ENCODE measurements around the gene COA8. TPM values are rescaled to one million over a fixed set of nuclear protein-coding genes. Genes with fewer than 3 reads are reported as not detected.
A peak's percentile ranks its signal among the peaks of the same experiment; 100 is the strongest.

COA8 gene
- total and polyA plus RNA-seq, 2 donors (not counting 1 experiment from before 2014, with no cell fraction given) = 25.5 to 26.4 TPM

DNA sequence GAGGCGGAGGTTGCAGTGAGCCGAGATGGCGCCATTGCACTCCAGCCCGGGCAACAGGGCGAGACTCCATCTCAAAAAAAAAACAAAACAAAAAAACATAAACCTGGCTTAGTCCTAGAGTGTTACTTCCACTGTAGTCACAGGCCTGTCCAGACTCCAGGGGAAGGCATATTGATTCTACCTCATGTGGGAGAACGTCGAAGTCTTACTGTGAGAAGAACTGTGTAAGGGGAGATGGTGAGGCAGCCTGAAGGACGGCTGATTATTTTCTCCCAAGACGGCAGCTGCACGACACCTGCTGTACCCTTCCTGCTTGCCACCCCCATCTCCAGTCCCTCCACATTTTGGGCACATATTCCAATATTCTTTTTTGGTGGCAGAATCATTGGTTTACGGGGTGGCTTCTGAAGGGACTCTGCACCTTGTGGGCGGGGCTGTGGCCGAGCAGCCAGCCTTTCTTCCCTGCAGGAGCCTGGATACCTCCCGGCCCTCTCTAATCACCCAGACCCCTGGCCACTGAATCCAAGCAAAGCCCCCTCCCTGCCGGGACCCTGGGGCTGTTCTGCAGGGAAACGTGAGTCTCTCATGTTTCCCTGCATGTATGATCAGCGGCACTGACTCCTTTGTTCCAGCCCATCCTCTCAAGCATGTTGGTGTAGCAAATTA is 54.0 kb downstream of the COA8 start:
- H3K36me3 ChIP-seq (ENCODE audit: control insufficient read depth, insufficient read depth, low read length) = no peaks in the 10 kb centered on the region
- no peaks in the 10 kb centered on the region for H3K79me2 ChIP-seq (ENCODE audit: control insufficient read depth, insufficient read depth, low read length)
- no peak overlapping the region for H3K4me3 ChIP-seq (replicated peaks in 1 of 4; ENCODE audit: control extremely low read depth in 1 of 4, insufficient read depth in 1 of 4, low read depth in 3 of 4, low read length in 4 of 4)
- TF ChIP-seq EZH2 (IDR thresholded peaks at IDR 0.05; ENCODE audit: low read length, missing control alignments) = no peak
- TF ChIP-seq, protein P1, sequence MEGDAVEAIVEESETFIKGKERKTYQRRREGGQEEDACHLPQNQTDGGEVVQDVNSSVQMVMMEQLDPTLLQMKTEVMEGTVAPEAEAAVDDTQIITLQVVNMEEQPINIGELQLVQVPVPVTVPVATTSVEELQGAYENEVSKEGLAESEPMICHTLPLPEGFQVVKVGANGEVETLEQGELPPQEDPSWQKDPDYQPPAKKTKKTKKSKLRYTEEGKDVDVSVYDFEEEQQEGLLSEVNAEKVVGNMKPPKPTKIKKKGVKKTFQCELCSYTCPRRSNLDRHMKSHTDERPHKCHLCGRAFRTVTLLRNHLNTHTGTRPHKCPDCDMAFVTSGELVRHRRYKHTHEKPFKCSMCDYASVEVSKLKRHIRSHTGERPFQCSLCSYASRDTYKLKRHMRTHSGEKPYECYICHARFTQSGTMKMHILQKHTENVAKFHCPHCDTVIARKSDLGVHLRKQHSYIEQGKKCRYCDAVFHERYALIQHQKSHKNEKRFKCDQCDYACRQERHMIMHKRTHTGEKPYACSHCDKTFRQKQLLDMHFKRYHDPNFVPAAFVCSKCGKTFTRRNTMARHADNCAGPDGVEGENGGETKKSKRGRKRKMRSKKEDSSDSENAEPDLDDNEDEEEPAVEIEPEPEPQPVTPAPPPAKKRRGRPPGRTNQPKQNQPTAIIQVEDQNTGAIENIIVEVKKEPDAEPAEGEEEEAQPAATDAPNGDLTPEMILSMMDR (conservative IDR thresholded peaks at IDR 0.05 in 1 of 2, IDR thresholded peaks at IDR 0.05 in 1 of 2; ENCODE audit: low read depth in 1 of 2, low read length in 2 of 2) = no peak
- no peaks in the 10 kb centered on the region for H3K9me3 ChIP-seq (ENCODE audit: control insufficient read depth, insufficient read depth, low read depth, low read length)
- no peaks in the 10 kb centered on the region for H4K20me1 ChIP-seq (ENCODE audit: control insufficient read depth, extremely low read depth, insufficient read depth, low read length)
- no peak overlapping the region for H3K9ac ChIP-seq (ENCODE audit: insufficient read depth, low read length)
- no peak overlapping the region for H3K4me2 ChIP-seq (ENCODE audit: extremely low read depth, insufficient read depth, low read length)
- DNase-seq (ENCODE audit: low read depth in 2 of 2) = no peak
- no peak overlapping the region for H3K27ac ChIP-seq (ENCODE audit: insufficient read depth, low read length)
- H3K4me1 ChIP-seq (ENCODE audit: control insufficient read depth, extremely low read depth, insufficient read depth, low read length) = no peaks in the 10 kb centered on the region
- no peak overlapping the region for H2AFZ ChIP-seq (ENCODE audit: low read length)
- no peaks in the 10 kb centered on the region for H3K27me3 ChIP-seq (ENCODE audit: control insufficient read depth, insufficient read depth, low read length)

DNA sequence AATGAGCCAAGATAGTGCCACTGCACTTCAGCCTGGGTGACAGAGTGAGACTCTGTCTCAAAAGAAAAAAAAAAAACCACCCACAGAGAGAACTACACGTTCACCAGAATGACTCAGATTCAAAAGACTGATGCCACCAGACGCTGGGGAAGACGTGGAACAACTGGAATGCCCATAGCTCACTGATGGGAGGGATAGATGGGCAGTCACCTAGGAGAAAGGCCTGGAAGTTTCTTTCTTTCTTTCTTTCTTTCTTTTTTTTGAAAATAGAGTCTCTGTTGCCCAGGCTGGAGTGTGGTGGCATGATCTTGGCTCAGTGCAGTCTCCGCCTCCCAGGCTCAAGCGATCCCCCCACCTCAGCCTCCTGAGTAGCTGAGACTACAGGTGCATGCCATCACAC is 56.3 kb downstream of the COA8 start:
- Histone ChIP-seq H3K27ac (ENCODE audit: insufficient read depth, low read length) (no peak overlapping the region), H3K9ac (ENCODE audit: insufficient read depth, low read length) (no peak overlapping the region), H3K36me3 (ENCODE audit: control insufficient read depth, insufficient read depth, low read length) (no peaks in the 10 kb centered on the region), H3K27me3 (ENCODE audit: control insufficient read depth, insufficient read depth, low read length) (no peaks in the 10 kb centered on the region), H3K4me2 (ENCODE audit: extremely low read depth, insufficient read depth, low read length) (no peak overlapping the region), H3K9me3 (ENCODE audit: control insufficient read depth, insufficient read depth, low read depth, low read length) (no peaks in the 10 kb centered on the region), H3K4me3 (replicated peaks in 1 of 4; ENCODE audit: control extremely low read depth in 1 of 4, insufficient read depth in 1 of 4, low read depth in 3 of 4, low read length in 4 of 4) (no peak overlapping the region), H3K4me1 (ENCODE audit: control insufficient read depth, extremely low read depth, insufficient read depth, low read length) (peaks cover 3% of the 10 kb centered on the region), H4K20me1 (ENCODE audit: control insufficient read depth, extremely low read depth, insufficient read depth, low read length) (no peaks in the 10 kb centered on the region), H2AFZ (ENCODE audit: low read length) (no peak overlapping the region), H3K79me2 (ENCODE audit: control insufficient read depth, insufficient read depth, low read length) (no peaks in the 10 kb centered on the region)
- no peak for TF ChIP-seq EZH2 (IDR thresholded peaks at IDR 0.05; ENCODE audit: low read length, missing control alignments)
- TF ChIP-seq, protein P1 (conservative IDR thresholded peaks at IDR 0.05 in 1 of 2, IDR thresholded peaks at IDR 0.05 in 1 of 2; ENCODE audit: low read depth in 1 of 2, low read length in 2 of 2) = no peak
- DNase-seq (ENCODE audit: low read depth in 2 of 2) = peak in 1 of 2 donors; percentile 55

DNA sequence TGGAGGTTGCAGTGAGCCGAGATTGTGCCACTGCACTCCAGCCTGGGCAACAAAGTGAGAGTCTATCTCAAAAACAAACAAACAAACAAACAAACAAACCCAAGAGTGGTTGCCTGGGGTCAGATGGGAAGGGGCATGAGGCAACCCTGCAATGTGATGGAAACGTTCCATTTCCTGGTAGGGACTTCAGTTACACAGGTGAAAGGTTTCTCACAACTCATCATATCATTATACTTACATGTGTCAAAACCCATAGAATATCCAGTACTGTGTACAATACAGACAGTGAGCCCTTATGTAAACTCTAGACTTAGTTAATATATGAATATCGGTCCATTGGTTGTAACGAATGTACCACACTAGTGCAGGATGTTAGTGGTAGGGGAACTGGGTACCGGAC is 59.1 kb downstream of the COA8 start:
- no peak overlapping the region for H3K4me3 ChIP-seq (replicated peaks in 1 of 4; ENCODE audit: control extremely low read depth in 1 of 4, insufficient read depth in 1 of 4, low read depth in 3 of 4, low read length in 4 of 4)
- H3K36me3 ChIP-seq (ENCODE audit: control insufficient read depth, insufficient read depth, low read length) = no peaks in the 10 kb centered on the region
- no peaks in the 10 kb centered on the region for H4K20me1 ChIP-seq (ENCODE audit: control insufficient read depth, extremely low read depth, insufficient read depth, low read length)
- TF ChIP-seq EZH2 (IDR thresholded peaks at IDR 0.05; ENCODE audit: low read length, missing control alignments) = no peak
- TF ChIP-seq, protein P1 (conservative IDR thresholded peaks at IDR 0.05 in 1 of 2, IDR thresholded peaks at IDR 0.05 in 1 of 2; ENCODE audit: low read depth in 1 of 2, low read length in 2 of 2) = no peak
- no peak overlapping the region for H3K4me2 ChIP-seq (ENCODE audit: extremely low read depth, insufficient read depth, low read length)
- H2AFZ ChIP-seq (ENCODE audit: low read length) = no peak overlapping the region
- no peak overlapping the region for H3K27ac ChIP-seq (ENCODE audit: insufficient read depth, low read length)
- no peak for DNase-seq (ENCODE audit: low read depth in 2 of 2)
- H3K9ac ChIP-seq (ENCODE audit: insufficient read depth, low read length) = no peak overlapping the region
- no peaks in the 10 kb centered on the region for H3K27me3 ChIP-seq (ENCODE audit: control insufficient read depth, insufficient read depth, low read length)
- H3K4me1 ChIP-seq (ENCODE audit: control insufficient read depth, extremely low read depth, insufficient read depth, low read length) = peaks cover 13% of the 10 kb centered on the region
- no peaks in the 10 kb centered on the region for H3K79me2 ChIP-seq (ENCODE audit: control insufficient read depth, insufficient read depth, low read length)
- no peaks in the 10 kb centered on the region for H3K9me3 ChIP-seq (ENCODE audit: control insufficient read depth, insufficient read depth, low read depth, low read length)

Measured in fibroblast of lung (primary cell).